SK-N-SH (cell line): ENCODE data around the gene BCL7C. TPM values are rescaled to one million over a fixed set of nuclear protein-coding genes. Genes with fewer than 3 reads are reported as not detected.

ENCODE experiments used
- CTCF ChIA-PET: fragments of 300-600, 350-600 bp; formaldehyde crosslinking; extraction: SDS; loops from one replicate; lab custom pipeline; 2021; lab: Yijun Ruan, JAX
- POLR2A ChIA-PET: fragments of 350-600 bp; sonication (Branson Sonifier 250); formaldehyde crosslinking; extraction: SDS; loops from one replicate; lab custom pipeline; 2020; ENCODE audit warnings: antibody characterized with exemption, inconsistent platforms; lab: Yijun Ruan, JAX
- DNase-seq: peaks from one replicate; pipeline ENCODE4 v3.0.0; 2012
- H2AFZ ChIP-seq: fragments of 200-600 bp; sonication (generic); 2 replicates; pipeline ENCODE4 v1.8.1; 2016; ENCODE audit warnings: antibody characterized with exemption, mild to moderate bottlenecking, low read depth
- H3F3A ChIP-seq: fragments of 200-600 bp; sonication (generic); replicated peaks from 2 replicates; pipeline ENCODE3; 2016; ENCODE audit warnings: antibody characterized with exemption, mild to moderate bottlenecking; ENCODE audit not compliant: insufficient read depth
- H3K27ac ChIP-seq, 2 experiments: fragments of 200-500 bp in 1 of 2; fragments of 200-600 bp in 1 of 2; sonication (Bioruptor generic) in 1 of 2; sonication (generic), shearing (Covaris generic) in 1 of 2; 2 replicates each; pipeline versions ENCODE4 v1.5.1 to v1.6.1; 2014 to 2016; ENCODE audit warnings: low read depth in 2 of 2, inconsistent platforms in 1 of 2, low read length in 1 of 2, mild to moderate bottlenecking in 1 of 2, mixed read lengths in 1 of 2
- H3K27me3 ChIP-seq: fragments of 200-600 bp; sonication (generic), shearing (Covaris generic); 2 replicates; pipeline ENCODE4 v1.6.1; 2016; ENCODE audit warnings: mixed run types; ENCODE audit not compliant: insufficient read depth
- H3K36me3 ChIP-seq, 2 experiments: fragments of 200-500 bp in 1 of 2; fragments of 200-600 bp in 1 of 2; sonication (Bioruptor generic) in 1 of 2; sonication (generic) in 1 of 2; replicated peaks in 1 of 2; 2 replicates each; pipeline versions ENCODE3 to v1.5.1; 2014 to 2016; ENCODE audit warnings: low read length in 1 of 2, mild to moderate bottlenecking in 1 of 2; ENCODE audit not compliant: insufficient read depth in 2 of 2, control insufficient read depth in 1 of 2
- H3K4me1 ChIP-seq, 2 experiments: fragments of 200-500 bp in 1 of 2; fragments of 200-600 bp in 1 of 2; sonication (Bioruptor generic) in 1 of 2; sonication (generic), shearing (Covaris generic) in 1 of 2; 2 replicates each; pipeline versions ENCODE4 v1.5.1 to v1.6.1; 2014 to 2016; ENCODE audit warnings: low read depth in 1 of 2, low read length in 1 of 2, mixed run types in 1 of 2; ENCODE audit not compliant: insufficient read depth in 2 of 2, control insufficient read depth in 1 of 2
- H3K4me2 ChIP-seq: fragments of 200-600 bp; sonication (generic), shearing (Covaris generic); 2 replicates; pipeline ENCODE4 v1.6.1; 2017; ENCODE audit warnings: mixed run types
- H3K4me3 ChIP-seq, 2 experiments: fragments of 200-500 bp in 1 of 2; fragments of 200-600 bp in 1 of 2; sonication (Bioruptor generic) in 1 of 2; sonication (generic), shearing (Covaris generic) in 1 of 2; 2 replicates each; pipeline versions ENCODE4 v1.5.1 to v1.8.1; 2014 to 2016; ENCODE audit warnings: low read depth in 2 of 2, inconsistent platforms in 1 of 2, low read length in 1 of 2, mild to moderate bottlenecking in 1 of 2, mixed read lengths in 1 of 2, moderate library complexity in 1 of 2
- H3K79me2 ChIP-seq: fragments of 200-600 bp; sonication (generic); 2 replicates; pipeline ENCODE4 v1.8.1; 2017; ENCODE audit warnings: mild to moderate bottlenecking; ENCODE audit not compliant: insufficient read depth
- H3K9ac ChIP-seq: fragments of 200-600 bp; sonication (generic); 2 replicates; pipeline ENCODE4 v1.6.1; 2017; ENCODE audit warnings: mixed run types
- H3K9me2 ChIP-seq: fragments of 200-600 bp; sonication (generic); 2 replicates; pipeline ENCODE4 v1.6.1; 2017; ENCODE audit warnings: mixed run types
- H3K9me3 ChIP-seq: fragments of 200-600 bp; sonication (generic); 2 replicates; pipeline ENCODE4 v1.6.1; 2017; ENCODE audit warnings: mixed run types, mild to moderate bottlenecking, moderate library complexity
- H4K20me1 ChIP-seq: fragments of 200-600 bp; sonication (generic); 2 replicates; pipeline ENCODE4 v1.6.1; 2017; ENCODE audit warnings: mild to moderate bottlenecking, mixed run types; ENCODE audit not compliant: insufficient read depth
- CHD2 ChIP-seq: fragments of 150-350 bp; IDR thresholded peaks from 2 replicates; pipeline ENCODE4 v1.6.1; 2018; ENCODE audit warnings: low read length; ENCODE audit not compliant: partially characterized antibody
- CTCF ChIP-seq: fragments of 200-600 bp; sonication (generic); IDR thresholded peaks from 2 replicates; pipeline ENCODE4 v1.6.1; 2017; ENCODE audit warnings: antibody characterized with exemption, mild to moderate bottlenecking, moderate library complexity
- ELF1 ChIP-seq: IDR thresholded peaks from 2 replicates; pipeline ENCODE4 v1.4.0; 2012
- EP300 ChIP-seq, 2 experiments: IDR thresholded peaks; 2 replicates each; pipeline versions ENCODE4 v1.4.0 to v1.6.1; 2012; ENCODE audit warnings: borderline replicate concordance in 1 of 2, low read depth in 1 of 2, low read length in 1 of 2
- EZH2phosphoT487 ChIP-seq: fragments of 200-600 bp; sonication (generic); IDR thresholded peaks from 2 replicates; pipeline ENCODE4 v1.6.1; 2017; ENCODE audit warnings: low read depth, mixed run types, mild to moderate bottlenecking, antibody characterized with exemption, moderate library complexity, borderline replicate concordance
- FOSL2 ChIP-seq: IDR thresholded peaks from 2 replicates; pipeline ENCODE4 v1.4.0; 2012; ENCODE audit warnings: low read depth, mild to moderate bottlenecking, moderate library complexity, borderline replicate concordance
- FOXM1 ChIP-seq: IDR thresholded peaks from 2 replicates; pipeline ENCODE4 v1.4.0; 2012; ENCODE audit warnings: low read depth, mild to moderate bottlenecking
- GABPA ChIP-seq: IDR thresholded peaks from 2 replicates; pipeline ENCODE4 v1.4.0; 2012; ENCODE audit warnings: low read depth, mild to moderate bottlenecking
- GATA2 ChIP-seq: sonication (generic); formaldehyde crosslinking; IDR thresholded peaks from 2 replicates; pipeline ENCODE4 v1.5.0; 2020; ENCODE audit warnings: mild to moderate bottlenecking, missing genetic modification reagents
- JUND ChIP-seq: IDR thresholded peaks from 2 replicates; pipeline ENCODE4 v1.4.0; 2012
- PBX3 ChIP-seq: IDR thresholded peaks from 2 replicates; pipeline ENCODE4; 2012
- RAD21 ChIP-seq: IDR thresholded peaks from 2 replicates; pipeline ENCODE4 v1.6.1; 2012; ENCODE audit warnings: mild to moderate bottlenecking, low read length
- RCOR1 ChIP-seq: fragments of 150-350 bp; IDR thresholded peaks from 2 replicates; pipeline ENCODE4 v1.6.1; 2017; ENCODE audit warnings: antibody characterized with exemption, low read length
- SMC3 ChIP-seq: IDR thresholded peaks from 2 replicates; pipeline ENCODE4 v1.6.1; 2012; ENCODE audit warnings: low read depth, low read length, improper control_type of control experiment
- TCF12 ChIP-seq: IDR thresholded peaks from 2 replicates; pipeline ENCODE4 v1.4.0; 2012
- TEAD4 ChIP-seq: IDR thresholded peaks from 2 replicates; pipeline ENCODE4 v1.4.0; 2012; ENCODE audit warnings: mild to moderate bottlenecking, borderline replicate concordance; ENCODE audit not compliant: insufficient read depth
- USF2 ChIP-seq: fragments of 150-350 bp; IDR thresholded peaks from 2 replicates; pipeline ENCODE4 v1.6.1; 2017; ENCODE audit warnings: antibody characterized with exemption, low read length, low read depth, borderline replicate concordance
- WGBS: methylation state at CpG from one replicate; pipeline ENCODE4 v1.1.6; 2017; ENCODE audit warnings: low lambda C conversion rate; 5-methylcytosine and 5-hydroxymethylcytosine counted together
- polyA plus RNA-seq, 3 experiments: library from polyadenylated mRNA; depleted of rRNA; stranded (reverse); fragments of >200 nt; gene quantifications; 2 replicates each; pipeline ENCODE4 v1.2.3, GENCODE V29; 2012

The BCL7C gene
- polyA plus RNA-seq, 1 of the 3 experiments (the other 2 are of a cell fraction), result 56.3 TPM

- no peak for TF ChIP-seq GATA2 (CRISPR knock-in tag)
- no peak for TF ChIP-seq CHD2
- no peak for TF ChIP-seq RCOR1
- no peak for TF ChIP-seq ELF1
- TF ChIP-seq FOXM1, result no peak
- no peak for TF ChIP-seq USF2
- no peak for TF ChIP-seq SMC3
- TF ChIP-seq TCF12, result no peak
- no peak for TF ChIP-seq EZH2phosphoT487
- no peak for TF ChIP-seq TEAD4
Measured at GRCh38 chr16:30839523-30840227, 54.2 kb downstream of the BCL7C start (continued).

GRCh38 chr16:30838876-30839471 is 54.9 kb downstream of the BCL7C start:
- Histone ChIP-seq H3K79me2 (no peaks in the 10 kb centered on the region), H3K4me3 (no peak overlapping the region), H3K27ac (no peak overlapping the region), H3K36me3 (no peaks in the 10 kb centered on the region), H3F3A (no peaks in the 10 kb centered on the region), H3K9ac (no peak overlapping the region), H3K9me3 (no peaks in the 10 kb centered on the region), H4K20me1 (no peaks in the 10 kb centered on the region), H3K27me3 (no peaks in the 10 kb centered on the region), H3K4me2 (no peak overlapping the region), H3K4me1 (no peaks in the 10 kb centered on the region), H2AFZ (no peak overlapping the region), H3K9me2 (no peaks in the 10 kb centered on the region)
- POLR2A ChIA-PET, result no interaction called here
- no peak for TF ChIP-seq ELF1
- no peak for TF ChIP-seq PBX3
- no peak for TF ChIP-seq EP300 (IDR thresholded peaks at IDR 0.05; ENCODE audit: borderline replicate concordance in 1 of 2, low read depth in 1 of 2, low read length in 1 of 2)
- TF ChIP-seq RAD21, result no peak
- TF ChIP-seq FOXM1, result no peak
- no peak for TF ChIP-seq EZH2phosphoT487
- TF ChIP-seq FOSL2, result no peak
- TF ChIP-seq TCF12, result no peak
- TF ChIP-seq USF2, result no peak
- no peak for TF ChIP-seq GABPA
- no peak for TF ChIP-seq GATA2 (CRISPR knock-in tag)
- TF ChIP-seq JUND, result no peak
- no peak for TF ChIP-seq CTCF
- CTCF ChIA-PET, result interaction anchor here (0.9 to 1.0 kb wide), 4 partner anchors 9 to 103 kb away, joined by 3 to 4 read pairs (median 3); no protein-coding TSS in a partner anchor
- no peak for DNase-seq
- 75% methylated on average over 3 of the region's 3 CpGs for WGBS
